GM18520 (cell line): Measurements from ENCODE around the gene SUN2.

Experiments used
- ATAC-seq: cut with Tn5 transposase; IDR thresholded peaks from one replicate; pipeline ENCODE4 v1.9.1; 2021; ENCODE audit not compliant: unreplicated experiment

SUN2 gene

GRCh38 chr22:38735465-38736256 lies 20.1 kb downstream of the SUN2 start:
- no peak for ATAC-seq

GRCh38 chr22:38735126-38735464 lies 20.7 kb downstream of the SUN2 start:
- ATAC-seq: no peak

DNA sequence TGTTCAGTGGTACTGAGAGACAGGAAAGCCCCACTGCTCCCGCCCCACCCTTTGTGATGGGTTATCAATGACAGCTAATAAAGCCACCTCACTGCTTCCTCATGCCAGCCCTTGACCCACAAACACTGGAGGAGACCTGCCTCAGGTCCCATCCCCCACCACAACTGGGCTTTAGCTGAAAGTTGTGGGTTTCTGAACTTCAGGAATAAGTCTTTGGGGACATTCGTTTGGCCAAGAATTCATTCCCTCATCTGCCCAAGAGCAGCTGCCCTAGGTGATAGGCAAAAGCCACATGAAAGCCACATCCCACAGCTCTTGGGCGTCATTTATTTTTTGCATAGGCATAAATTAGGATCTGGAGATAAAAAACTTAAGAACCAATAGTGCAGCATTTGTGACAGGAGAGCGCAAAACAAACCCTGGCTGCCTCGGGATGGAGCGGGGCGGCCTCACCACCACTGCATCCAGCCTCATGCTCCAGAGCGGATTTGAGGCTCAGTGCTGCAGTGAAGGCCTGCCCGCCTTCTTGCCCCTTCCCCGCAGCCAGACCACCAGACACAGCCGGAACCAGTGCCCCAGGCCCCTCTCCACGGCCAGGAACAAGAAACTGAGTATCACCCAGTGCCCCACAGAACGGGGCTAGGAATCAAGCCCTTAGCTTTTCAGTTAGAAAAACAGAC lies 21.2 kb downstream of the SUN2 start:
- ATAC-seq: no peak

- ATAC-seq: no peak
Observed at GRCh38 chr22:38733724-38734381, 21.9 kb downstream of the SUN2 start.

- ATAC-seq: no peak
Observed at GRCh38 chr22:38733329-38733723, 22.5 kb downstream of the SUN2 start.

DNA sequence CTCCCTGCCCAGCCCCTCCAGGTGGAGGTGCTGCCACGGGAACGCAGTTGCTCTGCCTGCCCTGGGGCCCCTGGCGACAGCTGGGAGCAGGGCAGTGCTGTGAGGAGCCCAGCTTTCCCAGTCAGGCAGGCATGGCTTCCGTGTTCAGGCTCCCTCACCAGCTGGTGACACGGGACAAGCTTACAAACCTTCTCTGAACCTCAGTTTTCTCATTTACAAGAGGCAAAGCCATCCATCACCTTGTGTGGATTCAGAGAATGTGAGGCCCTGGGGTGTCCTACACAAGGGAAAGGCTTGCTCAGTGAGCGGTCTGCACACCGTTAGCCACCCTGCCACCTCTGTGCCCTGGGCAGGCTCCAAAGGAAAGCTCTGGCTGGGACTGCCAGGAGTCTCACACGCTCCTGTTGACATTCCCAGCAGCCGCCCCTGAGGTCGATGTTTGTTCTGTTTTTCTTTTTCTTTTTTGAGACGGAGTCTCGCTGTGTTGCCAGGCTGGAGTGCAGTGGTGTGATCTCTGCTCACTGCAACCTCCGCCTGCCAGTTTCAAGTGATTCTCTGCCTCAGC lies 23.5 kb downstream of the SUN2 start:
- no peak for ATAC-seq

DNA sequence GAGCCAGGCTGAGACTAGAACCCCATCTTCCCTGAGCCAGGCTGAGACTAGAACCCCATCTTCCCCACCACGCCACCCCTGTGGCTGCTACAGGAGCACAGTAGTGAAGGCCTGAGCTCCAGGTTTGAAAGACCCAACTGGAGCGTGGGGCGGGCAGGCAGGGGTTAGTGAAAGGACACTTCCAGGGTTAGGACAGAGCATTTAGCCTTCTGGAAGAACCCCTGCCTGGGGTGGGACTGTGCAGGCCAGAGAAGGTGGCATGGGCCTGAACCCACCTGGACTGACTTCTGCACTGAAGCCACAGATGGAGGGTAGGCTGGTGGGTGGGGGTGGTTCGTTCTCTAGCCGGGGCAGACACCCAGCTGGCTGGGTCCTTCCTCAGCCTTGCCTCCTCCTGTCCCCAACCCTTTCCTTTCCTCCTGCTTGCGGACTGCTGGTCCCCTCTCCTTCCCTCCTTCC lies 24.1 kb downstream of the SUN2 start:
- no peak for ATAC-seq

- ATAC-seq: no peak
Observed at GRCh38 chr22:38730411-38730871, 25.4 kb downstream of the SUN2 start.

DNA sequence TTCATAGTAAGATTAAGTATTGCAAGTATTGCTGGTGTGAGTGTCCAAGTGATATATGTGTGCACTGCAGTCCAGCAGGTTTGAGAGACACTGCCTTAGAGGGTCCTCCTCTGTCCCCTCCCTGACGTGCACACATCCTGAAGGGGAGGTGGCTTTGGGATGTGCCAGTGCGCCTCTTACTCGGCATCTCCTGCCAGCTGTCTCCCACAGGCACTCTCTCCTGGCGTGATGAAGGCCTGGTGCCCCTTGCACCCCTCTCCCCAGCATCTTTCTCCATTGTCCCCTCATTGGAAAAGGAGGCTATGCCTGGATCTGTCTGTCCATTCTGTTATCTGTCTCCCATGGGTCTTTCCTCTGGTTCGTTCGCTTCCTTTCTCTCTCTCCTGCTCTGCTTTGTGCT lies 25.9 kb downstream of the SUN2 start:
- no peak for ATAC-seq

DNA sequence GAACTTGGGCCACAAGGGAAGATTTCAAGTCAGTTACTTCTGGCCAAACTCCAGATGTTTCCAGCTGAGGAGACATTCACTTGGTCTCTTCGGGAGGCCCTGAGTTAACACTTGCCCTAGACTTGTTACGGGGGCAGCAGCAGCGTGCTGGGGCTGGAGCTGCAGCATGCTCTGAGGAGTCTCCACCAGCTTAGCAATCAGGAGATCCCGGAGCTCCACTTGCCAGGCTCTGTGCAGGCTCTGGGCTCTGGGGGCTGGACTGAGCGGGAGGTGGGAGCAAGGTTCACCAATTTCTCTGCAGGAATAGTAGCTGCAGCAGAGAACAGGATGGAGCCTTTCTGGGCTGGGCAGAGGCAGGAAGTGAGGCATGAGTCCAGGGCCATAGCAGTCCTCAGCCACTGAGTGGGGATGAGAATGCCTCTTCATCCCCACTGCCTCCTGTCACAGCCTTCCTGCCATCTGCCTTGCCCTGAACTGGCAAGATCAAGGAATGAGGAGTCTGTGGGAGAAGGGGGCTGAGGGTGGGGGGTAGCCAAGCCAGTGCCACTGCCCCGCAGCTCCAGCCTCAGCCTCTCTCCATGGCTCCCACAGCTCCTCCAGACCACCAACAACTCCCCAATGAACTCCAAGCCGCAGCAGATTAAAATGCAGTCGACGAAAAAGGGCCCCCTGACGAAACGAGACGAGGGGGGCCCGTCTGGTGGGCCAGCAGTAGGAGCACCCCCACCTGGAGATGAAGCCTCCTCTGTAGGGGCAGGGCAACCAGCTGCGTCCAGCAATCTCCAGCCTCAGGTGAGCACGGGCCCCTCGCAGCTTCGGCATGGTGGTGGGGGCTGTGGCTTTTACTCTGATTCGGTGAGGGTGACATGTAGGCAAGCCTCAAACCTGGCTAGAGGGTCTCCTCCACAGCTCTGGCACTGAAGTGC lies 26.7 kb downstream of the SUN2 start:
- ATAC-seq: no peak

DNA sequence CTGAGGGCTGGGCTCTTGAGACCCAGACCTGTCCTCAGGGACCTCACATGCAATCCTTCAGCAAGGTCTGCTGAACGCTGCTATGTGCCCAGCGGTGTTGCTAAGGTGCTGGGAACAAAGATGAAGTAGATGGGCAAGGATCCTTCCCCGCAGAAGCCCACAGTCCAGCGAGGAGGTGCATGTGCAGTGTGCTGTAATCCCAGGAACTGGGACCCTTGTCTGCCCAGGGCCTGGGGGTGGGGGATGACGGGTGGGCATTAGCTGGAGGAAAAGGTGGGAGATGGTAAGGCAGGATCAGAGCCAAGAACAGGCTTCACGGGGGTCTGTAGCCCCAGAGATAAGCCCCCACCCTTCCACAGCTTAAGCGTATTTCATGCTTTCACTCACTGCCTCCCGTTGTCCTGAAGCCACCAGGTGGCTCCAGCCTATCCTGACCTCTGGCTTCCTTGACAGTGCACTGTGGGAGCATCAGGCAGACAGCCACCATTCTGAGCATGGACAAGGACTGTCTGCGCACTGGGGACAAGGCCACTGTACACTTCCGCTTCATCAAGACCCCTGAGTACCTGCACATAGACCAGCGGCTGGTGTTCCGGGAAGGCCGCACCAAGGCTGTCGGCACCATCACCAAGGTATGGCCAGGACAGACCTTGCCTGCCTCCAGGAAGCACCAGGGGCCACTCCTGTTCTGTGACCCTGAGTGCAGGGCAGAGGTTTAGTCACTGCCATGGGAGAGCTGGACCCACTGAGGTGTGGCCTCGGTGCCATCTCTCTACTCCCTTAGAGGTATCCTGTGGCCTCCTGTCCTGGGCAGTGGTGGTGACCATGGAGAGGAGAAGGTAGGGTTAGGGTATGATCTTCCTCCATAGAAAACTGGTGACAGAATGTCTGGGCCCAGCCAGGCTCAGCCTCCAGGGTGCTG lies 28.0 kb downstream of the SUN2 start:
- no peak for ATAC-seq

DNA sequence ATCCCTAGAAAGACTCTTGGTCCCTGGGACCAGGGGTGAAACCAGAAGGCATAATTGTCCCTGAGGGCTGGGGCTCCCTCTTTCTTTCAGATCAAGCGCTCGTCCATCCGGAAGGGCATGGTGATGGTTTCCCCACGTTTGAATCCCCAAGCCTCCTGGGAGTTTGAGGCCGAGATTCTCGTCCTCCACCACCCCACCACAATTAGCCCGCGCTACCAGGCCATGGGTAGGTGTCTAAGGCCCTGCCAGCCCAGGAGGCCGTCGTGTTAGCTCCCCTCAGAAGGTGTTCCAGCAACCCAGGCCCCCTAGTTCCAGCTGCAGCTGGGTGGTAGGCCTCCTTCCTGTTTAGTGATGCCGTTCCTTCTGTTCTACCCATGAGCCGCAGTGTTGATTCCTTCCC lies 28.7 kb downstream of the SUN2 start:
- no peak for ATAC-seq

GRCh38 chr22:38725900-38726655 lies 29.7 kb downstream of the SUN2 start:
- ATAC-seq: no peak

GRCh38 chr22:38724926-38725571 lies 30.7 kb downstream of the SUN2 start:
- no peak for ATAC-seq

DNA sequence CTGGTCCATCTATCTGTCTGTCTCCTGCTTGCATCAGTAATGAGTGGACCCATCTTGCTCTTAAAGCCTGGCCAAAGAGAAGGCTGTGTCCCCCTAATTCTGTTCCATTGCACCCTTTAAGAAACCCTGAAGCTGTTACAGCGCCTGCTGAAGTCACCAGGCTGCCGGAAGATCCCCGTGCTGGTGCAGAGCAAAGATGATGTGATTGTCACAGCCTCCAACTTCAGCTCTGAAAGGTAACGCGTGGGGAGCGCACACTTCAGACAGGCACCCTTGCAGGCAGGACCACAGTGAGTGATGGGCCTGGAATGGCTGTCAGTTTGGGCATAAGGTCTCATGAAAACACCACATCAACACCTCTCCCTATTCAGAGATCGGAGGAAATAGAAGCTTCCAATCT lies 31.6 kb downstream of the SUN2 start:
- no peak for ATAC-seq

GRCh38 chr22:38721551-38721950 lies 34.2 kb downstream of the SUN2 start:
- no peak for ATAC-seq

DNA sequence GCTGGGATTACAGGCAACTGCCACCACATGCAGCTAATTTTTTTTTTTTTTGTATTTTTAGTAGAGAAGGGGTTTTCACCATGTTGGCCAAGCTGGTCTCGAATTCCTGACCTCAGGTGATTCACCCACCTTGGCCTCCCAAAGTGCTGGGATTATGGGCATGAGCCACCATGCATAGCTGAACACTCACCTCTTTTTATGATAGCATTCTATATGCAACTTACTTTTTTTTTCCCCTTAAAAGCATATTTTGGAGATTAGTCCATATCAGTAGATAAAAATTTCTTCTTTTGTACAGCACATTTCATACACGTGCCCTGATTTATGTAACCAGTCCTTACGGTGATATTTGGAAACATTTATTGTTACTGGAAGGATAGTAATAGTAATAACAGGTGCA lies 35.4 kb downstream of the SUN2 start:
- no peak for ATAC-seq

GRCh38 chr22:38719196-38719595 lies 36.6 kb downstream of the SUN2 start:
- no peak for ATAC-seq
